ENCODE data around the gene PAXX.

Gene PAXX

GRCh38 chr9:136991993-136992818 lies at the start of gene PAXX:
Gene PAXX, plus strand, starts transcription at chr9:136992422. Its CDS starts 22 bp downstream, at chr9:136992444.
- DNase-seq (ENCODE audit: low read depth in 3 of 3), result peak; percentile 88 to 97 (median 91)

DNA sequence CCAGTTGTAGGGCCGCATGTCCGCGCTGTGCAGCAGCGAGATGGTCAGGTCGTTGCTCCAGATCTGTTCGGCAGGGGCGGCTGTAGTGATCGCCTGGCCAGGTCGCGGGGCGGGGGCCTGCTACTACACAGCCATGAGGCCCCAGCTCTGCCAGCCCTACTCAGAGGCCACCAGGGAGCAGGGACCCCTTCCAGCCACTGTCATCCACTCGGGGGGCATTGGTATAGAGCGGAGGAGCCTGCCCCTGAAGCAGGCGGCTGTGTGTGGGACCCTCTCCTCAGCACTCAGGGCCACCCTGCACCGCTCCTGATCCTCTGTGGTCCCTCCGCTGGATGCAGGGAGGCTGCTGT lies 49.4 kb upstream of the PAXX start:
- DNase-seq (ENCODE audit: low read depth in 3 of 3), result no peak

- peak in 1 of 3 donors; percentile 31 for DNase-seq (ENCODE audit: low read depth in 3 of 3)
These were observed 48.7 kb upstream of the PAXX start for GRCh38 chr9:136943291-136944211.

DNA sequence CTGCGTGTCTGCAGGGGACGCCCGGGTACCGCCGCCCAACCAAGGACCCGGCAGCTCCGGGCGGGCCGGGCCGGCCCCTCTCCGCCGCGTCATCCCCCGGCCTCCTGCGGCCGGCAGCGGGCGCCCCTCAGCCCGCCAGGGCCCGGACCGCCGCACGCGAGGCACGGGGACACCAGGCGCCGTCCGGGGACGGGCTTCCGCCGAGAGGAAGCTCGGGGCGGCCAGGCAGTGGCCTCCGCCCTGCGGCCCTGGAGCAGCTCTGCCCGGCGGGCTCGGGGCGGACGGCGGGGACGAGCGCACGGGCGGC lies 48.1 kb upstream of the PAXX start:
- peak in 1 of 3 donors; percentile 21 for DNase-seq (ENCODE audit: low read depth in 3 of 3)

DNA sequence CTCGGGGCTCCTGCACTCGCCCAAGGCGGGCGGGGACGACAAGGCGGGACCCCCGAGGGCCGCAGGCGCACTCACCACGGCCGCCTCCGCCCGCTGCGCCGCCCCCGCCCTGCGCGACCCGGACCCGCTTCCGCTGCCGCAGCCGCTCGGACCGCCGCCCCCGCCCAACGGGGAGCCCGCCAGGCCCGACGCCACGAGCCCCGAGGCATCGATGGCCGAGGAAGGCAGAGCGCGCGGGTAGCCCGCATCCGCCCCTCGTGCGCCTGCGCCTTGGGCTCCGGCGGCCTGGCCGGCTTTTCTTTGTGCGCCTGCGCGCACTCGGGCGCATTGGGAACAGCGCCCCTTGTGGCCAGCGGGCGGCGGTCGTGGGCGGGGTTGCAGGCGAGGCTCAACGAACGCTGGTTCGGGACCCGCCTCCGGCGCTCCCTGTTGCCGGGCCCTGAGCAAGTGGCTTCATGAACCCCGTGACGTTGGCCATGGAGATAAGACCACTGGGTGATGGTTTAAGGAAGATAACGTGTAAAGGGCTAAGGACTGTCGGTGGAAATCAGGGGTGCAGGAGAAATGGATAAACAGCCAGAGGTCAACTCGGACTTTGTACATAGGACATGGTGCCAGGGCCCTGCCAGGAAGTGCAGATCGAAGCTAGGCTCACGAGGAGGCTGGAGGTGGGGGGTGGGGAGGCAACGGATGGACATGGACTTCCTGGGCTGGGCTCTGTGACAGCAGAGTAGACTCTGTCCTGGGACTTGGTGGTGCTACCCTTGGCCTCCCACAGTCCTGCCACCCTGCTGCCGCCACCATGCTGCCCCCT lies 47.5 kb upstream of the PAXX start, which contains the start of the genes C8G and FBXW5:
Gene C8G, plus strand, starts transcription at position 725 of the 814 bp plus-strand sequence. Its CDS starts 78 bp downstream, at position 803.
Gene FBXW5, minus strand, starts transcription at position 220 of the 814 bp plus-strand sequence. CDS start 655 bp downstream, outside the sequence.
- DNase-seq (ENCODE audit: low read depth in 3 of 3), result peak; percentile 89 to 92 (median 91)

- DNase-seq (ENCODE audit: low read depth in 3 of 3), result no peak
These were observed 46.6 kb upstream of the PAXX start for GRCh38 chr9:136945333-136946227.

GRCh38 chr9:136946228-136947027 lies 45.8 kb upstream of the PAXX start:
- no peak for DNase-seq (ENCODE audit: low read depth in 3 of 3)

DNA sequence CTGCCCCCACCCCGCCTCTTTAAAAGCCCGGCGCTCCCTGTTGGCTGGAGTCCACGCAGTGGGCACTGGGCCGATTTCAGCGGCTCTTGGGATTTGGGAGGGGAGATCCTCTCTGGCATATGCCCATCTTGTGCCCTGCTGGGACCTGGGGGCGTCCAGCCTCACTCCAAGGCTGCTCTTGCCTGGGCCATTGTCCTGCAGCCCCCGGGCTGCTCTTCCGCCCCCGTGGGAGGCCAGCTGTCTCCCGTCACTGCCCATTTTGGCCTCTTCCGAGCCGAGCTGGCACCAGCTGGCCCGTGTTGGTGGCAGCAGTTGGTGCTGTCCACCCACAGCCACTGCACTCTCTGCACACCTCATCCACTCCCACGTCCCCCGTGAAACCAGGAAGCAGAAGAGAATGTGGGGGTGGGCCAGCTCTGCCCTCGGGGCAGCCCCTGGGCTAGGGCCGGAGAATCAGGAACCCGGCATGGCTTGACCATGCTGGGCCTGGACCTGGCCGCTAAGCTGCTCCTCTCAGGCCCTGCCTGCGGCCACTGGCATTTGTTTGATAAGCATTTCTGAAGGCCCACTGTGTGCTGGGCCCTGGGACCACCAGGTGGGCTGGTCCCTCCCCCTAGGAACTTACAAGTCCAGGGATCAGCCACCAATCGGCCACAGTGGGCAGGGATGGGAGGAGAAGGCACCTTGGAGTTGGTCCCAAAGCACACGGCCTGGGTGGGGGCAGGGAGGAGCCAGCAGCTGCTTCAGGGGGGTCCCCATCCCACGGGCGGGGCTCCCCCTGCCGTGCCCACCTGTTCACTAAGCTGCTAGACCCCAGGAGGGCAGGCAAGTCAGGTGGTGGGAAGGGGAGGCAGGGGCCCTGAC lies 45.0 kb upstream of the PAXX start:
- DNase-seq (ENCODE audit: low read depth in 3 of 3), result no peak

DNA sequence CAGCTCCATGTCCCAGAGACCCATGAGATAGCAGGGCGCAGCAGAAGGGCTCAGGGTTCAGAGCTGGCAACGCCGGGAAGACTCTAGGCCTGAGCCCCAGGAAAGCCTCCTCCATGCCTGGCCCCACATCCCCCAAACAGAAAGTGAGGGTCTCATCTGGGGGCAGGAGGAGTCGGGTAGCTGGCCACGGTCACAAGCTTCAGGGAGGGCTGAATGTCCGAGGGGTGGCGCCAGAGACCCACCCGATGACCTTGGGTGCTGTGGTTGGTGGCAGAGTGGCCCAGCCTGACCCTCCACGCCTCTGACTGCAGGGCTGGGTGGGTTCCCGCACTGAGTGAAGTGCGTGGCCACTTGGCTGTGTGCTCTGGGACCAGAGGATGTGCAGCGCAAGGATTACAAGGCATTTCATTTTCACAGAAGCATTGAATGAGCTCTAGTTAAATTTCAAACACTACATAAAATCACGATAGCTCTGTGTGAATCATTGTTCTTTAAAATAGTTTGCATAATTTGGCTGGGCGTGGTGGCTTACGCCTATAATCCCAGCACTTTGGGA lies 44.2 kb upstream of the PAXX start:
- no peak for DNase-seq (ENCODE audit: low read depth in 3 of 3)

- DNase-seq (ENCODE audit: low read depth in 3 of 3), result no peak
These were observed 42.9 kb upstream of the PAXX start for GRCh38 chr9:136949239-136949816.

- DNase-seq (ENCODE audit: low read depth in 3 of 3), result peak; percentile 90 to 94 (median 91)
These were observed 42.2 kb upstream of the PAXX start for GRCh38 chr9:136949817-136950655.

DNA sequence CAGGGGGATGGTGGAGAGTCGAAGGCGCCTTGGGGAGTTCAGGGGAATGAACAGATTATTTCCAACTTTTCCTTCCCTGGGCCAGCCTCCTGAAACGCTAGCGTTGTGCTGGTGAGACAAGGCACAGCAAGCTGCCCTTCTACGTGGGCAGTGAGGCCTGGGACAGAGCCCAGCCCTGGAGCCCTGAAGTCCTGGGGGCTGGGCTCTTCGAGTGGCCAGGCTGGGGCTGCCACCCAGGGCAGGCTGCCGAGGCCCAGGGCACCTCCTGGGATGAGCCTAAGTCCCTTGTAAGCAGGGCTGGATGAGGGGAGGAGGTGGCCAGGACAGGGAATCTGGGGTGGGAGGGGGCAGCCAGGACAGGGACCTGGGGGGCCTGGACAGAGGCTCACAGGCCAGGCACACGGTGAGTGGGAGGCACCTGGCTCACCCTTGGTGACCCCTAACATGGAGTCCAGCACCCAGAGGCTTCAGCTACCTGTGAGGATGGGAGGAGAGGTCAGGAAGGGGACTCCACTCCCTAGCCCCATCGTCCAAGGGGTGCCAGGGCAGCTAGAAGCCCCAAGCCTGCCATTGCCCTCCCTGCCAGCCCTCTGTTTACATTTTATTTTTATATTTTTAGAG lies 41.5 kb upstream of the PAXX start:
- DNase-seq (ENCODE audit: low read depth in 3 of 3), result no peak

GRCh38 chr9:136951541-136952320 lies 40.5 kb upstream of the PAXX start, which contains the start of gene LCN12:
Gene LCN12, plus strand, starts transcription at chr9:136952273. Its CDS starts 55 bp downstream, at chr9:136952328.
- DNase-seq (ENCODE audit: low read depth in 3 of 3), result no peak

DNA sequence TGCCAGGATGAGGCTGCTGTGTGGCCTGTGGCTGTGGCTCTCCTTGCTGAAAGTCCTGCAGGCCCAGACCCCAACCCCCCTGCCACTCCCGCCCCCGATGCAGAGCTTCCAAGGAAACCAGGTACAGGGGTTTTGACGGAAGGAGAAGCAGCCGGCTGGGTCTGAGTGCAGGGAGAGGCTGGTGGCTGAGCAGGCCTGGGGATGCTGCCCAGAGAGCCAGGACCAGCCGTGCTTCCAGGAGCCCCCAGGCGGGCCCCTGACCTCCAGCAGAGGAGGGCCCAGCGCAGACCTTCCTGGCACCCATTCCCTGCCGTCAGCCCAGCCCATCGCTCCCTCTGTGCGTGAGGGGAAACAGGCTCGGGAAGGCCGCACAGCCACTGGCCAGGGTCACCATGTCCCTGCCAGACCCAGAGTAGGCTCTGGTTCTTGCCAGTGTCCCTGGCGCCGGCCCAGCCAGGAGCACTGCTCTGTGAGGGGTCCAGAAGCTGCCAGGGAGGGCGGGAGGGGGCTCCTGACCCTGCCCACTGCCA lies 39.8 kb upstream of the PAXX start:
- no peak for DNase-seq (ENCODE audit: low read depth in 3 of 3)

All from stimulated activated CD4-positive, alpha-beta T cell treated with anti-CD3 and anti-CD28 coated beads, TNF-alpha, amount 100 ng/mL, for 48 hours (primary cell).